PC-3 (cell line): ENCODE measurements around the gene CASTOR1.

Experiments used
- CTCF ChIP-seq: fragments of 300-600 bp; sonication (generic); conservative IDR thresholded peaks from 2 replicates; pipeline ENCODE4 v1.5.1; 2017; ENCODE audit warnings: antibody characterized with exemption, low read depth, mild to moderate bottlenecking, low read length
- EZH2 ChIP-seq: fragments of 300-600 bp; sonication (generic); IDR thresholded peaks from one replicate; pipeline ENCODE4 v1.6.1; 2017; ENCODE audit warnings: antibody characterized with exemption, mild to moderate bottlenecking, low read length; ENCODE audit not compliant: unreplicated experiment
- EZH2phosphoT487 ChIP-seq: fragments of 300-600 bp; sonication (generic); IDR thresholded peaks from 2 replicates; pipeline ENCODE4 v1.6.1; 2018; ENCODE audit warnings: mild to moderate bottlenecking, antibody characterized with exemption, low read length, borderline replicate concordance

- no peak for TF ChIP-seq CTCF
- TF ChIP-seq EZH2phosphoT487: no peak
- TF ChIP-seq EZH2: no peak
These were observed 41.7 kb downstream of the CASTOR1 start for GRCh38 chr22:30247561-30247960.
